Uterus (tissue), 2 donors: Measurements from ENCODE around the gene SFXN4.

Source experiments
- CTCF ChIP-seq, 4 experiments: fragments of 200-600 bp in 2 of 4; fragments of 450-650 bp in 2 of 4; sonication (generic) in 2 of 4; IDR thresholded peaks; one replicate each; pipeline ENCODE4 v1.5.1; 2016 to 2019; ENCODE audit warnings: antibody characterized with exemption in 4 of 4, mild to moderate bottlenecking in 2 of 4, moderate library complexity in 1 of 4
- POLR2A ChIP-seq, 2 donors: fragments of 450-650 bp; IDR thresholded peaks; one replicate each; pipeline ENCODE4 v1.6.1; 2016; ENCODE audit warnings: antibody characterized with exemption in 2 of 2, mild to moderate bottlenecking in 1 of 2, moderate library complexity in 1 of 2

GRCh38 chr10:119190353-119190752 is 24.8 kb upstream of the SFXN4 start:
- TF ChIP-seq CTCF (IDR thresholded peaks at IDR 0.05) (no peak), POLR2A (IDR thresholded peaks at IDR 0.05) (no peak)
